Hematopoietic multipotent progenitor cell treated with erythropoietin and hydrocortisone succinate and interleukin-3 and kit ligand, for 8 days (in vitro differentiated cells): ENCODE data around the gene PTPRCAP.
A peak's percentile ranks its signal among the peaks of the same experiment; 100 is the strongest.

Experiments used
- DNase-seq: peaks from one replicate; pipeline ENCODE4 v3.0.0-alpha.2; 2015

The PTPRCAP gene

GRCh38 chr11:67423466-67423865 is 14.0 kb downstream of the PTPRCAP start:
- no peak for DNase-seq

- no peak for DNase-seq
Observed at GRCh38 chr11:67422891-67423290, 14.6 kb downstream of the PTPRCAP start.

- DNase-seq: no peak
Observed at GRCh38 chr11:67421430-67422031, 16.0 kb downstream of the PTPRCAP start.

- DNase-seq: peak; percentile 88
Observed at GRCh38 chr11:67420646-67421429, 16.6 kb downstream of the PTPRCAP start.

GRCh38 chr11:67420147-67420645 is 17.3 kb downstream of the PTPRCAP start:
- DNase-seq: no peak

GRCh38 chr11:67419325-67420049 is 18.0 kb downstream of the PTPRCAP start:
- no peak for DNase-seq

GRCh38 chr11:67418476-67419281 is 18.8 kb downstream of the PTPRCAP start:
- peak; percentile 14 for DNase-seq

GRCh38 chr11:67417425-67417824 is 20.1 kb downstream of the PTPRCAP start:
- DNase-seq: no peak

GRCh38 chr11:67416416-67417335 is 20.8 kb downstream of the PTPRCAP start:
- DNase-seq: peak; percentile 83

GRCh38 chr11:67415501-67416304 is 21.8 kb downstream of the PTPRCAP start, which contains the start of gene CARNS1:
Gene CARNS1 (plus strand): TSS chr11:67415678. CDS start chr11:67416200, 522 bp downstream.
- DNase-seq: no peak

- DNase-seq: peak; percentile 94
Observed at GRCh38 chr11:67413266-67413849, 24.1 kb downstream of the PTPRCAP start.

GRCh38 chr11:67412495-67413179 is 24.8 kb downstream of the PTPRCAP start:
- DNase-seq: no peak

GRCh38 chr11:67411785-67412152 is 25.7 kb downstream of the PTPRCAP start:
- peak; percentile 18 for DNase-seq

- no peak for DNase-seq
Observed at GRCh38 chr11:67410984-67411784, 26.3 kb downstream of the PTPRCAP start.

GRCh38 chr11:67410369-67410831 is 27.1 kb downstream of the PTPRCAP start:
- no peak for DNase-seq

GRCh38 chr11:67409781-67410368 is 27.6 kb downstream of the PTPRCAP start:
- no peak for DNase-seq

GRCh38 chr11:67409261-67409666 is 28.2 kb downstream of the PTPRCAP start:
- DNase-seq: no peak
